NCI-H128 (cell line): Measurements from ENCODE around the gene C4orf46.

Experiments
- DNase-seq: peaks from one replicate; lab custom pipeline; 2025; ENCODE audit not compliant: unreplicated experiment; lab: John Stamatoyannopoulos, UW

The C4orf46 gene

DNA sequence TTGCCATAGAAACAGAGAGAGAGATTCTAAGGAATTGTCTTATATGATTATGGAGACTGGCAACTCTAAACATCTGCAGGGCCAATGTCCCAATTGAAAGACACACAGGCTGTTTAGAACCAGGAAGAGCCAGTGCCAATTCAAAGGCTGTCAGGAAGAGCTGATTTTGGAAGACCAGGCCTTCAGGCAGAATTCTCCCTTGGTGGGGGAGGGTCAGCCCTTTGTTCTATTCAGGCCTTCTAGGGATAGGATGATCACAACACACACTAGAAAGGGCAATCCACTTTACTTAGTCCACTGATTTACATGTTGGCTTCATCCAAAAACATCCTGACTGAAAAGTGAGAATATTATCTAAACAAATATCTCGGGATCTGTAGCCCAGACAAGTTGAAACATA is 15.2 kb downstream of the C4orf46 start:
- no peak for DNase-seq

DNA sequence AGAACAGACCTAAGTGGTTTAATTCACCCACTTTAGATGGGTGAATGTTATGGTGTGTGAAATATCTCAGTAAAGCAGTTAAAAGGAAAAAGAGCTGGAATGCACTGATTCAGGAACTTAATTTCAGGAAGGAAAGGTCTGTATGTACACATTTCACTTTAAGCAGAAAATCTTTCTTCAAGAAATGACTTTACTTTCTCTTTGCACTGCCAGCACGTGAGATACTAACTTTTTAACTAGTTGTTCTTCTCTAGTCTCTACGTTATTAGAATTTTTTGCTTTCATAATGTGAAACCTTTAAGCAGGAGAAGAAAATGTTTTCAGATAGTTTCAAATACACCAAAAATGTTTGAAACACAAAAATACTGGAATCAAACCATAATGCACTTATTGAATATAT is 18.8 kb downstream of the C4orf46 start:
- DNase-seq, result no peak

DNA sequence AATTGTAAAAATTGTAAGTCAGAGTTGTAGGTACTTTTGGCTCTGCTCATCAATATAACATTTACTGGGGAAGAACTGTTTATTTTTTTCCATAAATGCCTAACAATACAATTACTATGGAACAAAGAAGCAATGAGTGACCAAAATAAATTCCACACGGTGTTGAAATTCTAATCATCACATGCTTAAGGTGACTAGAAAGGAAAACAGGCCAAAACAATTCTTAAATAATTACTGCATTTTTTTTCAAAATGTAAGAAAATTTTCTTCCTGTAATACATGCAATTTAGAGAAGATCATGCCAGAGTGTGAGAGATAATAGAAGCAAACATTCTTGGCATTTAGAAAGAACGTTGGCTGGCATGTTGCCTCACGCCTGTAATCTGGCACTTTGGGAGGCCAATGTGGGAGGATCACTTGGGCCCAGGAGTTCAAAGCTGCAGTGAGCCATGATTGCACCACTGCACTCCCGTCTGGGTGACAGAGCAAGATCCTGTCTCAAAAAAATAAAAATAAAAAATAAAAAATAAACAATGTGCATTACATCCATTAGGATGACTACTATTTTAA is 22.5 kb downstream of the C4orf46 start:
- DNase-seq, result no peak

DNA sequence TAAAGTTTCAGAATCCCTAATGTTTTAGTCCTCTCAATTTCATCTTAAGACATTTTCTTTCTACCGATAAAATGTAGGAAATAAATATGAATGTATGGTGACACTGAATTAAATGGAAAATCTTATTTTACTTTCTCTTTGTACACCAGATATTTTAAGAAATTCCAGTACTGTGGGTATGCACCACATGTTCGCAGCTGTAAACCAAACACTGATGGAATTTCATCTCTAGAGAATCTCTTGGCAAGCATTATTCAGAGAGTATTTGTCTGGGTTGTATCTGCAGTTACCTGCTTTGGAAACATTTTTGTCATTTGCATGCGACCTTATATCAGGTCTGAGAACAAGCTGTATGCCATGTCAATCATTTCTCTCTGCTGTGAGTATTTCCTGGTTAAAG is 26.9 kb downstream of the C4orf46 start:
- DNase-seq, result no peak

DNA sequence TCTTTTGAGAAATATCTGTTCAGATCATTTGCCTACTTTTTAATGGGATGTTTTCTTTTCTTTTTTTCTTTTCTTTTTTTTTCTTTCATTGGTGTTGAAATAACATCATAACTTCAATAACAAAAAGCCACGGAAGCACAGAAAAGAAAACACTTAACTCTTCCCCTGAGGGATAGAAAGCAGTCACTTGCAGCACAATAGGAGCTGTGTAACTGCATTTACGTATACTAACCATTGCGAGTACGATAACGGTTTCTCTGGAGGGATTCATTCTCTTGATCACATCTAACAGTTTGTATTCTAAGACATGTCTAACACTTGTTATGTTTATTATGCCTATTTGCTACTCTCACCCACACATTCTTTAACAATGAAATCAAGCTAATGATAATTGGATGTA is 27.3 kb downstream of the C4orf46 start:
- DNase-seq, result no peak

DNA sequence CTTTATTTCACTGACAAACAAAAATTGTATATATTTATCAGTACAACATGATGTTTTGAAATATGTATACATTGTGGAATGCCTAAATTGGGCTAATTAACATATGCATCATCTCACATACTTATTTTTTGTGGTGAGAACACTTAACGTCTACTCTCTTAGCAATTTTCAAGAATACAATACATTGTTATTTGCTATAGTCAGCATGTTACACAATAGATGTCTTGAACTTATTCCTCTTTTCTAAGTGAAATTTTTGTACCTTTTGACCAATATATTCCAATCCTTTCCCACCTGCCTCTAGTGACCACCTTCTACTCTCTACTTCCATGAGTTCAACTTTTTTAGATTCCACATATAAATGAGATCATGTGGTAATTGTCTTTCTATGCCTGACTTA is 35.1 kb downstream of the C4orf46 start:
- no peak for DNase-seq

DNA sequence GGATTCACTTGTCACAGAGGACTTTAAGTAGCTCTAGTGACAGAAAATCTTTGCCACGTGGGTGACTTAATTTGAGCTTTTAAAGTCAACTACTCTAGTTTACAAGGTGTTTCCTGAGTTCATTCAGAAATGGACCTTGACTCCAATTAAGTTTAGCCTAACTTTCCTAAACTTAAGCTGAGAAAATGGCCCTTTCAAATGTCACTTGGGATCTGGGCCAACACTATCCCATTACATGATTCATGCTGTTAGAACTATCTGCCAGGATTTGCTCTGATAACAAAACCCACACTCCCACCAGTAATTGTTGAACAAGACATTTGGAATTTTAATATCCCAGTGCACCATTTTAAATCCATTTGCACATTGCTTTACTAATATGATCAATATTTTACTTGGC is 40.8 kb downstream of the C4orf46 start:
- no peak for DNase-seq

DNA sequence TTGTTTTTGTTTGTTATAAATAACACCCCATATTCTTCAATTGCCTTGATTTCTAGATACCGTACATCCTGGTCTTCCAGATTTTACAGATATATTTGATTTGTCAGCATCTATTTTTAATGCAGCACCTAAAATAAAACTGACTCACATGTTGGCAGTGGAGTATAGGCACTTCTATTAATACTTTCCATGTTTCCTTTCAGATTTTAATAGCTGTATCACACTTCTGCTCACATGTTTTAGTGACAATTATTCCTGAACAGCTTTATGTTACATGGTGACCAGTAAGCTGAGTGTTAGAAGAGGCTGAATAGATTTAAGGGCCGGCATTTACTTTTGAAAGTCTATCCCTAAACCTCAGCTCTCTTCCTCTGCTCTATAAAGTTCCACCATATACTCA is 46.1 kb downstream of the C4orf46 start:
- DNase-seq, result no peak

DNA sequence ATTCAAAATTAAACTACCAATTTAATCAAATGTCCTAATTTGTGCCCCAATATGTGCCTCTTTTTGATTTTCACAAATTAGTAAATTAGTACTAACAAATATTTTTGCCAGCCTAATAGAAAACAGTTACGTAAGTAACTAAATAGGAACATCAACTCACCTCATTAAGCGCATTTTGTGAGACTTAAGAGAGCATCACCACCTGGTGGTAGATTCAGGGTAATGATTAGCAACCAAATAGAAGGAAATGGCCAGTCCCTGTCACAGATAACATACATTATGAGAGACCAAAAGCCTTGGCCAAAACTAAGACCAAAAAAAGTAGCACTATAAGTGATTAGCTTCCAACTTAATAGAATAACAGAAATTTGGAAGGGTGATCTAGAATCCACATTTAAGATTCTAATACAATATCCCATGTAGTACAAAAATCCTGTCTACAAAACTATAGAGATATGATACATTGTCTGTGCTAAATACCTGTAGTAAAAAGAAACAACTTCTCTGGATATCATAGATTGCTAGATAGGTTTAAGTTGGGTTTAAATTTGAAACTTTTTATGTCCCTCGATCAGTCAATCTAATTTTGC is 46.7 kb downstream of the C4orf46 start:
- no peak for DNase-seq

DNA sequence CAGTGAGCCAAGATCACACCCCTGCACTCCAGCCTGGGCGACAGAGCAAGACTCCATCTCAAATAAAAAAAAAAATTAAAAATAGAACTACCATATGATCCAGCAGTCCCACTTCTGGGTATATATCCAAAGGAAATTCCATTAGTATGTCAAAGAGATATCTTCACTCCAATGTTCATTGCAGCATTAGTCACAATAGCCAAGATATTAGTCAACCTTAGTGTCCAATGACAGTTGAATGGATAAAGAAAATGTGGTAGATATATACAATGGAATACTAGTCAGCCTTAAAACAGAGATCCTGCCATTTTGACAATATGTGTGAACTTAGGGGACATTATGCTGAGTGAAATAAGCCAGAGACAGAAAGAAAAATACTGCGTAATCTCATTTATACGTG is 49.4 kb downstream of the C4orf46 start:
- DNase-seq, result no peak

DNA sequence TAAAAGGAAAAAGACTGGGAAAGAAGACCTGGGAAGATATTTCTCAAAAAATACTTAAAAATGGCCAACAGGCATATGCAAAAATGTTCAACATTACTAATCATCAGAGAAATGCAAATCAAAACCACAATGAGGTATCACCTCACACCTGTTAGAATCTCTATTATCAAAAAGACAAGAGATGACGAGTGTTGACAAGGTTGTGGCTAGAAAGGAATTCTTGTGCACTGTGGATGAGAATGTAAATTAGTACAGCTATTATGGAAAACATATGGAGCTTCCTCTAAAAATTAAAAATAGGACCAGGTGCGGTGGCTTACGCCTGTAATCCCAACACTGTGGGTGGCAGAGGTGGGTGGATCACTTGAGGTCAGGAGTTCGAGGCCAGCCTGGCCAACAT is 50.0 kb downstream of the C4orf46 start:
- DNase-seq, result no peak

DNA sequence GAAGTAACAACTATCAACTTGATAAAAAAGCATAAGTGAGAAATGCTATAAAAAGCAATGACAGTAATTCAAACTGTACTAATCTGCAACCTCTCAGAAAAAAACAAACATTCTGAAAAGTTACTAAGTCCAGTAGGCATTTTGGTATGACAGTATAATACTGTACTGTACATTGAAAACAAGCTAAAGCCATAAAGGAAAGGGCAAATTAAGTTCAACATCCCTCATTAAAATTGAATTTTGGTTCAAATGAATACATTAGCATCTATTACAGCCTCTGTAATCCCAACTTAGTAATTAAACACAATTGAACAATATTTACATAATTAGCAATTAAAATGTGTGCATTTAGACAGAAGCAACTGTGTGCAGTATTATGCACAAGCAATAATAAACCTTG is 53.7 kb downstream of the C4orf46 start:
- no peak for DNase-seq
